Measurements from ENCODE around the gene AGBL1. TPM values are rescaled to one million over a fixed set of nuclear protein-coding genes. Genes with fewer than 3 reads are reported as not detected.

Gene AGBL1
- total and polyA plus RNA-seq, 11 donors = under 0.01 to 0.08 (median 0.02) TPM; not detected in 8

DNA sequence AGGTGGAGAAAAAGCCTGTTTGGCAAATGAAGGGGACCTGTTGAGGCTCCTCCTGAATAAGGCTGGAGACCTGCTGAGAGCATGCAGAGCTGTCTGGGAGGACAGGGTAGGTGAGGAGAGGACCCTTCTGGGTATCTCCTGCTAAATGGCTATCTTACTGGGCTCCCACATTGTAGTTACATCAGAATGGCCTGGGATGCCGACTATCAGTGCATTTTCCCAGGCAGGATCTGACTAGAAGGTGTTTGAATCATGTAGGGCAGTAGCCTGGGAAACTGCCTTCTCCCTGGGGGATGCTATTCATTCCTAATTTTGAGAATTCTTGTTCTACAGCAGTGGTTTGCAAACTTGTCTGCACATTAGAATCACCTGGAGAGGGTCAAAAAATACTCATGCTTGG lies 631 bp downstream of the AGBL1 start:
- Histone ChIP-seq H3K27ac (no peak overlapping the region), H3K4me3 (no peak overlapping the region), H3K36me3 (no peaks in the 10 kb centered on the region), H3K9me3 (no peaks in the 10 kb centered on the region), H3K4me1 (no peaks in the 10 kb centered on the region), H3K27me3 (peaks cover 0 to 37% (median 4%) of the 10 kb centered on the region in 9 donors)
- 40 to 50% (median 47%) methylated on average over 1 of the region's 1 CpG for WGBS, 4 donors
- ATAC-seq = no peak
- intact Hi-C loops (cut with DNase I) = no loop called here
- DNase-seq = no peak
- TF ChIP-seq, protein P1, sequence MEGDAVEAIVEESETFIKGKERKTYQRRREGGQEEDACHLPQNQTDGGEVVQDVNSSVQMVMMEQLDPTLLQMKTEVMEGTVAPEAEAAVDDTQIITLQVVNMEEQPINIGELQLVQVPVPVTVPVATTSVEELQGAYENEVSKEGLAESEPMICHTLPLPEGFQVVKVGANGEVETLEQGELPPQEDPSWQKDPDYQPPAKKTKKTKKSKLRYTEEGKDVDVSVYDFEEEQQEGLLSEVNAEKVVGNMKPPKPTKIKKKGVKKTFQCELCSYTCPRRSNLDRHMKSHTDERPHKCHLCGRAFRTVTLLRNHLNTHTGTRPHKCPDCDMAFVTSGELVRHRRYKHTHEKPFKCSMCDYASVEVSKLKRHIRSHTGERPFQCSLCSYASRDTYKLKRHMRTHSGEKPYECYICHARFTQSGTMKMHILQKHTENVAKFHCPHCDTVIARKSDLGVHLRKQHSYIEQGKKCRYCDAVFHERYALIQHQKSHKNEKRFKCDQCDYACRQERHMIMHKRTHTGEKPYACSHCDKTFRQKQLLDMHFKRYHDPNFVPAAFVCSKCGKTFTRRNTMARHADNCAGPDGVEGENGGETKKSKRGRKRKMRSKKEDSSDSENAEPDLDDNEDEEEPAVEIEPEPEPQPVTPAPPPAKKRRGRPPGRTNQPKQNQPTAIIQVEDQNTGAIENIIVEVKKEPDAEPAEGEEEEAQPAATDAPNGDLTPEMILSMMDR (IDR thresholded peaks at IDR 0.05) = no peak
- TF ChIP-seq POLR2A (IDR thresholded peaks at IDR 0.05) = no peak

DNA sequence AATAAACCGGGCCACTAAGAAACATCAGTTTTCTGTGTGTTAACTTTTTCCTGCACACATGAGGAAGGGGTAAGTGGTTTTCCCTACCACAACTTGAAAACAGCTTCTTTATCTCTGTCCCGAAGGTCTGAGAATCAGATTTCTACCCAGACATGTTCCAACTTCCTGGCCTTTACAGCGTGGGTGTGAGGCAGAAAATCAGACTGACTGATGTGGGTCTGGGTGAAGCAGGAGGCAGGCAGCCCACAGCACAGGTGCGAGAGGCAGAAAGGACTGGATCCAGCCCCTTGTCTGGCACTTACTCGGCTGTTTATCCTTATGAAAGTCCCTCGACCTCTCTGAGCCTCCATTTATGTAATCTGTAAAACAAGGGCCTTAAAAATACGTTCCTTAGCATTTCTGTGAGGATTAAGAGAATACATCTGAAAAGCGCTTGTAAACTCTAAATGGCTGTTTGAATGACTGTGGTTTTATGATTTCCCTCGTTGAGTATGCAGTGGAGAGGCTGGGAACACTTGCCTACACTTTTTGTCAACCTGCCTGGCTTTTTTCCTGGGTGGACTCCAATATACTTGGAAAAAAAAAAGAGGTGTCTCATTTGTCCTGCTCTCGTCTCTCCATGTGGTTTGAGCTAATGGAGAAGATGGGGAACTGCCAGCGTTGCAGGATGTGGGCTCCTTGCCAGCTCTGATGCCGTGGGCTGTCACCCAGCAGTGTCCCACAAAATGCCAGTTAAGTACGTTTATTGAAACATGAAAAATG lies 3.1 kb downstream of the AGBL1 start:
- H3K36me3 ChIP-seq = no peaks in the 10 kb centered on the region
- H3K27ac ChIP-seq = no peak overlapping the region
- intact Hi-C loops (cut with DNase I) = no loop called here
- WGBS, 4 donors = 39 to 43% (median 41%) methylated on average over 13 of the region's 13 CpGs
- no peak for DNase-seq
- H3K9me3 ChIP-seq = no peaks in the 10 kb centered on the region
- H3K27me3 ChIP-seq = peaks cover 0 to 34% (median 4%) of the 10 kb centered on the region in 9 donors
- ATAC-seq = no peak
- H3K4me1 ChIP-seq = no peaks in the 10 kb centered on the region
- H3K4me3 ChIP-seq = no peak overlapping the region
- no peak for TF ChIP-seq POLR2A (IDR thresholded peaks at IDR 0.05)
- TF ChIP-seq, protein P1 (IDR thresholded peaks at IDR 0.05) = no peak

DNA sequence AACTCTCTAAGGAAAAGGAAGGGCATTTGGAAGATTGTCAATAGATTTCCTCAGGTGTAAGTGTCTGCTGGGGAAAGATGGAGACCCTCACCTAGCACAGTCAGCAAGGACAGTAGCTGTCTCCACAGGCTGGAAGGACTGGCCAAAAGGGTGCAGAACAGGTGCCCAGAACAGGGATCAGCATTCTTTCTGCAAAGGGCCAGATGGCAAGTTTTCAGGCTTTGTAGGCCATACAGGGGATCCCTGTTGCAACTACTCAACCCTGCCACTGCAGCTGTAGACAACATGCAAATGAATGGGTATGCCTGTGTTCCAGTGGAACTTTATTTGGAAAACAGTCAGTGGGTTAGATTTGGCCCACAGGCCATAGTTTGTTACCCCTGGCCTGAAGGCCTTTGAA lies 8.1 kb downstream of the AGBL1 start:
- ATAC-seq (no peak), DNase-seq (no peak)
- intact Hi-C loops (cut with DNase I) = no loop called here
- Histone ChIP-seq H3K27ac (no peak overlapping the region), H3K36me3 (no peaks in the 10 kb centered on the region), H3K9me3 (no peaks in the 10 kb centered on the region), H3K4me3 (no peak overlapping the region), H3K27me3 (peaks cover 0 to 8% (median 0%) of the 10 kb centered on the region in 9 donors), H3K4me1 (no peaks in the 10 kb centered on the region)
- TF ChIP-seq, protein P1 (IDR thresholded peaks at IDR 0.05) = no peak
- TF ChIP-seq POLR2A (IDR thresholded peaks at IDR 0.05) = no peak

DNA sequence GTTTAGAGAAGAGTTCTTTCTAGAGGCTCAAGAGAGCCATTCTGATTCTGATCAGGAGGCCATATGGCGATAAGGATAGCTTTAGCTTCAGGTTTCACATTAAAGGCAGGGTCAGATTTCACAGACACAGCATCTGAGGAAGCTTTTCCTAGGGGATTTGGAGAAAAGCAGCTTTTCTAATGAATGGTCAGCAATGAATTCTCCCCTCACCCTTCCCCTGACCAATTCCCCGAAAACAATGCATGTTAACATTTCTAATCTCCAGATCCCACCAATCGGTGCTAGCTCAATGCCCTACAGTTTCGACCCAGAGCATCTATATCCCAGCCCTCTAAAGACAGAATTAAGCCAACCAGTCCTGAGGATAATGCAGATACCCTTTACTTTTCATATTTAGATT lies 9.8 kb downstream of the AGBL1 start:
- H3K36me3 ChIP-seq = no peaks in the 10 kb centered on the region
- 25 to 35% (median 34%) methylated on average over 4 of the region's 4 CpGs for WGBS, 4 donors
- no peaks in the 10 kb centered on the region for H3K4me1 ChIP-seq
- H3K27ac ChIP-seq = no peak overlapping the region
- no peak overlapping the region for H3K4me3 ChIP-seq
- no peaks in the 10 kb centered on the region for H3K9me3 ChIP-seq
- H3K27me3 ChIP-seq = peaks cover 0 to 3% (median 0%) of the 10 kb centered on the region in 9 donors
- intact Hi-C loops (cut with DNase I) = no loop called here
- ATAC-seq (no peak), DNase-seq (no peak)
- TF ChIP-seq, protein P1 (IDR thresholded peaks at IDR 0.05) = no peak
- TF ChIP-seq POLR2A (IDR thresholded peaks at IDR 0.05) = no peak

Data from heart left ventricle (tissue), 16 donors.